Fibroblast of peridontal ligament (primary cell): Measurements from ENCODE around the gene GRK4.

Experiments used
- DNase-seq: peaks from one replicate; pipeline ENCODE4 v3.0.0-alpha.2; 2010; ENCODE audit errors: extremely low read depth

GRK4 gene

GRCh38 chr4:3070709-3071500 lies 107.5 kb downstream of the GRK4 start:
- no peak for DNase-seq

- DNase-seq, result peak; percentile 35
Measured at GRCh38 chr4:3071811-3072210, 108.4 kb downstream of the GRK4 start.

GRCh38 chr4:3073158-3074077 lies 110.0 kb downstream of the GRK4 start:
- no peak for DNase-seq

GRCh38 chr4:3074078-3074845 lies 110.9 kb downstream of the GRK4 start, which contains the start of the genes HTT and HTT-AS:
Gene HTT, plus strand, starts transcription at chr4:3074681. Its CDS starts 145 bp downstream, at chr4:3074826.
Gene HTT-AS, minus strand, starts transcription at chr4:3074538.
- DNase-seq, result peak; percentile 93

- peak; percentile 52 for DNase-seq
Measured at GRCh38 chr4:3074846-3075651, 111.7 kb downstream of the GRK4 start.

GRCh38 chr4:3075652-3075981 lies 112.2 kb downstream of the GRK4 start:
- no peak for DNase-seq

- no peak for DNase-seq
Measured at GRCh38 chr4:3077796-3078195, 114.4 kb downstream of the GRK4 start.

- DNase-seq, result no peak
Measured at GRCh38 chr4:3079694-3080123, 116.3 kb downstream of the GRK4 start.

GRCh38 chr4:3082925-3083515 lies 119.6 kb downstream of the GRK4 start:
- DNase-seq, result no peak

- no peak for DNase-seq
Measured at GRCh38 chr4:3083732-3084131, 120.4 kb downstream of the GRK4 start.

GRCh38 chr4:3085948-3086670 lies 122.7 kb downstream of the GRK4 start:
- no peak for DNase-seq

- DNase-seq, result no peak
Measured at GRCh38 chr4:3087115-3087797, 123.9 kb downstream of the GRK4 start.
